PFSK-1 (cell line): ENCODE results near the gene IRF2BP2.

ENCODE experiments used
- FOXP2 ChIP-seq: optimal IDR thresholded peaks from 2 replicates; pipeline ENCODE3; 2011; ENCODE audit warnings: borderline replicate concordance, control low read depth, inconsistent platforms; ENCODE audit not compliant: insufficient read depth; ENCODE audit errors: extremely low read length, extremely low read depth
- POLR2AphosphoS5 ChIP-seq: IDR thresholded peaks from 2 replicates; pipeline ENCODE4 v1.6.1; 2012; ENCODE audit warnings: low read depth, mild to moderate bottlenecking, control low read depth, low read length, moderate library complexity
- SIN3A ChIP-seq: IDR thresholded peaks from 2 replicates; pipeline ENCODE4 v1.6.1; 2012; ENCODE audit warnings: mild to moderate bottlenecking, low read length, moderate library complexity, borderline replicate concordance; ENCODE audit not compliant: insufficient read depth
- TAF1 ChIP-seq: IDR thresholded peaks from 2 replicates; pipeline ENCODE4 v1.6.1; 2012; ENCODE audit warnings: low read length, control low read depth, borderline replicate concordance; ENCODE audit not compliant: insufficient read depth
- TF ChIP-seq, protein P1 (sequence below), 2 experiments: IDR thresholded peaks; 2 replicates each; pipeline versions ENCODE4 v1.6.1 to v1.8.0; 2011 to 2012; ENCODE audit warnings: low read depth in 2 of 2, low read length in 2 of 2, control low read depth in 1 of 2, inconsistent platforms in 1 of 2, mild to moderate bottlenecking in 1 of 2, moderate library complexity in 1 of 2; ENCODE audit not compliant: insufficient read depth in 1 of 2

IRF2BP2 gene

DNA sequence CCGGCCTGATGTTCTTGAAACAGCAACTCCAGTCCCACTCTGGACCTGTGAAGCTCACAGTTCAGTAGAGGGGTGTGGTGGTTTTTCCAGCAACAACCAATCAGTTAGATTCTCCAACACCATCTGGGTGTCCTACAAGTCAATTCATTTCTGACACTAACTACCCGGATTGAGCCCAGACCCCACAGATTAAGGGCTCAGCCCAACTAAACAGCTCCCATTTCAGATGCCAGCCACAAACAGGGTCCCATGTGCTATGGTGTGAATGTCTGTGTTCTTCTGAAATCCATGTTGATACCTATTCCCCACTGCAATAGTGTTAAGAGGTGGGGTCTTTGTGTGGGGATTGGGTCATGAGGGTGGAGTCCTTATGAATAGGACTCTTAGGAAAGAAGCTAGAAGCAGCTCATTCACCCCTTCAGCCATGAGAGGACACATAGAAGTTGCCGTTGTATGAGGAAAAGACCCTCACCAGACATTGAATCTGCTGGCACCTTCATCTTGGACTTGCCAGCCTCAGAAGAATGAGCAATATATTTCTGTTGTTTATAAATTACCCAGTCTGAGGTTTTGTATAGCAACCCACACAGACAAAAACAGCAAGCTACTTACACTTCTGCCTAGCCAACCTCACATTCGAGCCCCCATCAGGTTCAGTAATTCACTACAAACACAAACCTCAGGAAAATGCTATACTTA, 53.6 kb downstream of the IRF2BP2 start:
- TF ChIP-seq TAF1 (no peak), SIN3A (no peak)
- TF ChIP-seq, protein P1, sequence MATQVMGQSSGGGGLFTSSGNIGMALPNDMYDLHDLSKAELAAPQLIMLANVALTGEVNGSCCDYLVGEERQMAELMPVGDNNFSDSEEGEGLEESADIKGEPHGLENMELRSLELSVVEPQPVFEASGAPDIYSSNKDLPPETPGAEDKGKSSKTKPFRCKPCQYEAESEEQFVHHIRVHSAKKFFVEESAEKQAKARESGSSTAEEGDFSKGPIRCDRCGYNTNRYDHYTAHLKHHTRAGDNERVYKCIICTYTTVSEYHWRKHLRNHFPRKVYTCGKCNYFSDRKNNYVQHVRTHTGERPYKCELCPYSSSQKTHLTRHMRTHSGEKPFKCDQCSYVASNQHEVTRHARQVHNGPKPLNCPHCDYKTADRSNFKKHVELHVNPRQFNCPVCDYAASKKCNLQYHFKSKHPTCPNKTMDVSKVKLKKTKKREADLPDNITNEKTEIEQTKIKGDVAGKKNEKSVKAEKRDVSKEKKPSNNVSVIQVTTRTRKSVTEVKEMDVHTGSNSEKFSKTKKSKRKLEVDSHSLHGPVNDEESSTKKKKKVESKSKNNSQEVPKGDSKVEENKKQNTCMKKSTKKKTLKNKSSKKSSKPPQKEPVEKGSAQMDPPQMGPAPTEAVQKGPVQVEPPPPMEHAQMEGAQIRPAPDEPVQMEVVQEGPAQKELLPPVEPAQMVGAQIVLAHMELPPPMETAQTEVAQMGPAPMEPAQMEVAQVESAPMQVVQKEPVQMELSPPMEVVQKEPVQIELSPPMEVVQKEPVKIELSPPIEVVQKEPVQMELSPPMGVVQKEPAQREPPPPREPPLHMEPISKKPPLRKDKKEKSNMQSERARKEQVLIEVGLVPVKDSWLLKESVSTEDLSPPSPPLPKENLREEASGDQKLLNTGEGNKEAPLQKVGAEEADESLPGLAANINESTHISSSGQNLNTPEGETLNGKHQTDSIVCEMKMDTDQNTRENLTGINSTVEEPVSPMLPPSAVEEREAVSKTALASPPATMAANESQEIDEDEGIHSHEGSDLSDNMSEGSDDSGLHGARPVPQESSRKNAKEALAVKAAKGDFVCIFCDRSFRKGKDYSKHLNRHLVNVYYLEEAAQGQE (IDR thresholded peaks at IDR 0.05; ENCODE audit: insufficient read depth in 1 of 2, low read depth in 2 of 2, low read length in 2 of 2): no peak

GRCh38 chr1:234555390-234556024, 54.5 kb downstream of the IRF2BP2 start:
- TF ChIP-seq SIN3A (no peak), POLR2AphosphoS5 (no peak), FOXP2 (no peak), TAF1 (no peak)
- TF ChIP-seq, protein P1 (IDR thresholded peaks at IDR 0.05; ENCODE audit: insufficient read depth in 1 of 2, low read depth in 2 of 2, low read length in 2 of 2): no peak

- TF ChIP-seq, protein P1 (IDR thresholded peaks at IDR 0.05; ENCODE audit: insufficient read depth in 1 of 2, low read depth in 2 of 2, low read length in 2 of 2): no peak
- TF ChIP-seq POLR2AphosphoS5 (no peak), FOXP2 (no peak), SIN3A (no peak), TAF1 (no peak)
These were observed 55.2 kb downstream of the IRF2BP2 start for GRCh38 chr1:234554698-234555311.
